Suppressor macrophage (primary cell): ENCODE measurements around the gene PARD3B.

Source experiments
- DNase-seq, 4 experiments: peaks; one replicate each; pipeline ENCODE4 v3.0.0-alpha.2; 2020 to 2022

The PARD3B gene

DNA sequence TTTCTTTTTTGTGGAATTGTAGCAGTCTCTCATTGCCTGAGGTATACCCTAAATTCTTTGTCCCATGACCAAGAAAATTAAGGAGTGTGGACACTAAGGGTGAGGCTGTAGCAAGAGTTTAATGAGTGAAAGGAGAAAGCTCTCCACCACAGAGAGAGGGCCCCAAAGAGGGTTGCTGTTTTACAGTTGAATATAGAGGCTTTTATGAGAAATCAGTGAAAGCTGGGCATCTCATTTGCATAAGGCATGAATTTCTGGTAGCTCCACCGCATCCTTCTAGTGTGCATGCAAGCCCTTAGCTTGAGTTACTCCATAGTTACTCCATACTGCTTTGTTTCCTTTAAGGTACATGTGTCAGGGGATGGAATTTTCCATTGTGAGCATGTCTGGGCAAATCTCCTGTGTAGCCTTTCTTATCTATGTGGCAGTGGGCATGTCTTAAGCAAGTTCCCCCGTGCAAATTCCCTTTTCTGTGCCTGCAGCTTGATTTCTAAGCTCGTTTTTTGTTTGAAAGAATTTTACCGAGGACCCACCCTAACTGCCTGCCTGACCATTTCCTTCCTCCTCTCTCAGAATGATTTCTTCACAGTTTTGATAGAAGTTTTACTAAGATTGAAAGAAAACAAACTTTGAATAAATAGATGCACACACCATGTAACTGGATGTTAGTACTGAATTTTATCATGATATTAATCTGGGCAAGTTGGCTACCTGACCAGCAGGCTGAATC is 218.9 kb downstream of the PARD3B start:
- DNase-seq = no peak

DNA sequence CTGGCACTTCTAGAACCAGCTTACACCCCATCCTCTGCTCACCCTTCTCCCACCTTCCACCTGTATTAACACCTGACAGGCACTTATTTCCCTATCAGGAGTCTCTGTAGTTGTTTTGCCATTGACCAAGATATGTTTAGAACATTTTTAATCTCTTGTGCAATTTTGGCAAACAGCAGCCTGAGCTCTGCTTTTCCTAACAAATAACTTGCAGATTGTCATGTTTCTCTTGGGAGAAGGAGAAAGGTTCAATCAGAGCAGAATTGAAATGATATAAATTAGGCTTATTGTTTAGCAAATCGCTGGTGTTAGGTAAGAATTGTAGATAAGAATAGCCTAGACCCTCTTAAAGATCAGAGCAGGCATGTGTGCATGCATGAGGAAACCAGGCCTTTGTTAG is 225.5 kb downstream of the PARD3B start:
- no peak for DNase-seq

DNA sequence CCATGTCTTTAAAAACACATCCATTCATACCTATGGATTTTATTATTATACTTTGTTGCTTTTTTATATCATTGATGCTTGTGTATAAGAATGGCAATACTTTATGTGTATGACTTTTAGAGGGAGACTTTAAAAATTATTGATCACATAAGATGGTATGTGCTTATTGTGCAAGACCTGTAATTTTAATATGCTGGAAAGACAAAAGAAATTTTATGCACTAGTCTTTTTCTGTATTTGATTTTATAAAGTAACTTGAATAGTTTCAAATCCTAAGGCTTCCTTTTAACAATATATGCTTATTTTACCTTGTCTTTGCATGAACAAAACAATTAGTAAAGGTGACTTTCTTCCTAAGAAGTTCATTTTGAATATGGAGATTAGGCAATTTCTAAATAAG is 226.4 kb downstream of the PARD3B start:
- DNase-seq = no peak

DNA sequence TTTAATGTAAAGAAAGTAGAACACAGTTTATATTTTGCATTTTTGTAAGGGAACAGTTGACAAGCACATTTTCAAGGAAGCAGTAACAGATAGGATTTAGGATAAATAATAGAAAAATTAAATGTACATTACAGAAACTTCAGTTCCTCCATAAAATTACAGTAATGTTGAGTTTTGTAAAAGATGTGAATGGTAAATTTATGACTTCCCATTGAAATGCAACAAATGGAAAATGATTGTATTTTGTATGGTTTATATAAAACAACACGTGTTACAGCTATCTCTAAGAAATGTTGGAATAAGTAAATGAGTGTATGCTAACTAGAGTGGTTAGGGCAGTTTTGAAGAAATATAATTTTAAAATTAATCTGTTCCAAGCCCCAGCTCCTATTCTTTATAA is 227.3 kb downstream of the PARD3B start:
- DNase-seq = no peak

DNA sequence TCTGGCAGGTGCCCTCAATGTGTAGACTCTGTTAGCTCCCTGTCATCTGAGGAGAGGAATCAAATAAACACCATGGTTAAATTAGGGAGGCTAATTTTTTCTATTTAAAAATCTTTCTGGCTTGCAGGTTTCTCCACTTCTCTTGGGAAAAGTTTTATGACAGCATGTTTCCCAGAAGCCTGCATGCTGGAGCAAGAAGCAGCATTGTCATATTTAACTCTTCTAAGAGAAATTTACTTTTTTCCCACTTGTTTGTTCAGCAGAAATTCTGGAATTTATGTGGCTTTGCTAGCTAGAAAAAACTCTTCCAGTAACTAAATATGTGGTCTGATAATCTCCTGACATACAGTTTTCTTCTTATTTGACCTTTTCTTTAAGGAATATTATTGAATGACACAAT is 230.5 kb downstream of the PARD3B start:
- no peak for DNase-seq

DNA sequence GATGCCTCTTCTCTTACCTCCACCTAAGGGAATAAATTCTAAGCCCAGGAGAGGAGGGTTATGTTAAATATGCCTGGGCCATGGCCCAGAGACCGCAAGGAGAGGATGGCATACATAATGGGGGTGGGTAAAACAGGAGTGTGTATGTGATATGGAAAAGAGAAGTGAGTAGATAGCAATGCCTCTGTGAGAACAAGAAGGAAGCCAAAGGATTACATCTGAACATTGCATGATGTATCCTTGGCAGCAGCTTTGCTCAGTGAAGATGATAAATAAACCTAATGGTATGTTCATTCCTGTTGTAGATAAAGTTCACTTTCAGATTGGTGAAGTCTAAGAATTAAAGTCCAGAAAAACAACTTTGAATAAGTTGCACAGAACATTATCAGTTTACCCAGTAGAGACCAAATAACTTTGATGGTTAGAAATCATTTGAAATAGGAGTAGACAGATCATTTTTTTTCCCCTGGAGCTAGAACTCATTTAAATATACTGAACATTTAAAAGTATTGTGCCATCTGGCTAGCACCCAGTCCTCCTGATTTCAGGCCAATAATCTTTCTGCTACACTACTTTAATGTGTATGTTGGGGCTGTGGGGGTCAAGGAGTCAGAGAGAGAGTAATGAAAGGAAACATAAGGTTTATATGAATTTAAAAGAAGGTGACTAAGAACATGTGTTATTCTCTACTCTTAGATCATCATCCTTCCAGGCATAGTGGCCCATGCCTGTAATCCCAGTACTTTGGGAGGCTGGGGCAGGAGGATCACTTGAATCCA is 231.7 kb downstream of the PARD3B start:
- no peak for DNase-seq

DNA sequence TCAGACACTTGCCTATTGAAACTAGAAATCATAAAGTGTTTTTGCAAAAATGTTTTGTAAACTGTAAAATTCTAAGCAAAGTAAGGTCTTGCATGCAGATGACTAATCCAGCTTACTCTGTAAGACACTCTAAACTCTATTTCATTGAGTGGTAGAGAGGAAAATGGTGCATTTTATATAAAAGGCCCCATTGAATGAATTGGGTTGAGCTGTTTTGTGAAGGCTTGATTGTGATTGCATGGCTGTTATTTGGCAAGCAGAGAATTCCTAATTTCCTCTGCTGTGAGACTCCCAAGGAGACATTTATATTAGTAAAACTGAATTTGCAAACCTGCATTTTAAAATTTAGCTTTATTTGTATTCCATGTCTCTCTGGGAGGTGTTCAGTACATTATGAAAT is 234.5 kb downstream of the PARD3B start:
- no peak for DNase-seq

DNA sequence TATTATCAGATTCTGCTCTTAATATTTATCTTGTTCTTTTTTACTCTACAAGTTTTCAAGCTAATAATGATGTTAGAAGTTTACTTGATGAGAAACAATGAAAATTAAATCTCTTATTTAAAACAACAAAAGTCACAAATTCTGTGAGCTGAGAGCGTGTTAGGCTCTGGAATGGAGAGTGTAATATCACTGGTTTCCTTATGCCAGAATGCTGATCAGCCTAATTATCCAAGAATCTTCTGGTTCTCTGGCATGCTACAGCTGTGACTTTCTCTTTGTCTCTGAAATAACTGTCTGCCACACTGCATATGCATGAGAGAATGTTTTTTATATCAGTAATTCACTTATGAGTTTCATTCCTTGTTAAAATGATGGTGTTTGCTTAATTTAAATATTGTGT is 236.7 kb downstream of the PARD3B start:
- no peak for DNase-seq

DNA sequence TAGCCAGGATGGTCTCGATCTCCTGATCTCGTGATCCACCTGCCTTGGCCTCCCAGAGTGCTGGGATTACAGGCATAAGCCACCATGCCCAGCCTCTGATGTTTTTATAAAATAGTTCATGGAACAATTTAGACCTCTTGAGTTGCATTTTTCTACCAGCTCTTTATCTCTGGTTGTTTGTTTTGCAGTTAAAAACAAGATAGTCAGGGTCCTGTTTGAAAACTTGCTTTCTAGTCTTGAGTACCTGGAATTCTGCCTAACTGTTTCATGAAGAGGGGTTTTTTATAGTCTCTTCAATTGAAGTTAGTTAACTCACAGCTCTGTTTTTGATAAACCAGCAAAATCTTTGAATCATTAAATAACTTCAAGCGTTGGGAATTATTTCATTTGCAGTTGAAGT is 244.8 kb downstream of the PARD3B start:
- no peak for DNase-seq

DNA sequence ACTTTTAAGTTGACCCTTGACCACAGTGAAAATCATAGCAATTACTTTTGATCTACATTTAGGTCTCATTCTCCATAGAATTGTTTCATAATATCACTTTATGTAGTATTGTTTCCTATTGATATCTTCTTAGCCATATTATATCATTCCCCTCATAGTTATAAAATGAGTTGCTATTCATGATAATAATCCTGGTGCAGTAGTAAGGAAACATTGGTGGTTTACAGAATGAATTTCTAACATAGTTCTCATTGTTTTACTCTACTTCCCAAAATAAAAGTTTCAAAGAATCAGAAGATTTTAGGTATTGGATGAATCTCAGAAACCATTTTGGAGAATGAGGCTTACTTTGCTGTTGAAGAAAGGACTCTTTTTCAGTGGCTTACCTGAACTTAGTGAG is 246.0 kb downstream of the PARD3B start:
- DNase-seq = no peak

DNA sequence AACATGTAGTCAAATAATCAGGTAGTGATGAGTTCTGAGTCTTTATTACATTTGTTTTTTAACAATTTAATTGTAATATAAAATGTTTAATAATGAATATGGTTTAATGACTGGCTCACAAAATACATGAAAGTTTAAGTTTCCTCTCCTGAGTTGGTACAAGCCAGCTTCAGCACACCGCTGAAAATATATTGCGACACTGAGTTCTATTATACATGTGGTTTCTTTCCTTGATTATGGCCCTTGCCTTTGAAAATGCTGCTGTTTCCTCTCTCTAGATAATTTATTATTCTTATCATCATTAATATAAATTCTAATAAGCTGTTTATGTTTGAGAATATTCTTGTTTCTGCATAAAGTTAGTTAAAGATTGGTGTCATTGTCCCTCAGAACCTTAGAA is 249.3 kb downstream of the PARD3B start:
- no peak for DNase-seq

DNA sequence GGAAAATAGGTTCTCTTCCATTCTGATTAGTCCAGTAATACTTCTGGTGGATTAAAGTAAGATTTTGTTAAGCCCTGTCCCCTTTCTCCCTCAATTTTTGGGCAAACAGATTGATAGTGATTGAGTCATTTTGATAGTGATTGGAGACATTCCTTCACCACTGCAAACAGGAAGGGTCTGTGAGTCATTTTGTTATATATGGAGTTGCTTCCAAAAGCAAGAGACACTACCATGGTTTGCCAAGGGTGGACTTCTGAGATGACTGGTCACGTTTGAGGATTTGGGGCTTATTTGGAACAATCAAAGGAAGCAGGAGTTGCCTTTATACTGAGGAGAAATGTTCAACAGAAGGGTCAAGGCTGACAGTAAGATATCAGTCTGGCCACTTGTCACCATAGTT is 249.9 kb downstream of the PARD3B start:
- DNase-seq = no peak

DNA sequence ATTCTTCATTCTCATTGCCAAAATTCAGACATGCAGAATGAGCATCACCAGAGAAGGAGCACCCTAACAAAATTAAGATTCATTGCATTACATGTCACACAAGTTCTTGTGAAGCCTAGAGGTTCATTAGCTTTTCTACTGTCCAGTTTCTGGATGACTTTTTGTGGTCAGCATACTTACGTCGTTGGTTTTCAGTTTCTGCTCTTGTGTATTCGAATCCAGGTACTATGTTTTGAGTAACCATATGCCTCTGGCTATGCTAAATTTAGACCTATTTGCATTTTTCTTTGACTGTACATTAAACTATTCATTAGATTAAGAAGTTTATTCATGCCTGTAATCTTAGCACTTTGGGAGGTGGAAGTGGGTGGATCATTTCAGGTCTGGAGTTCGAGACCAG is 251.3 kb downstream of the PARD3B start:
- DNase-seq = no peak

DNA sequence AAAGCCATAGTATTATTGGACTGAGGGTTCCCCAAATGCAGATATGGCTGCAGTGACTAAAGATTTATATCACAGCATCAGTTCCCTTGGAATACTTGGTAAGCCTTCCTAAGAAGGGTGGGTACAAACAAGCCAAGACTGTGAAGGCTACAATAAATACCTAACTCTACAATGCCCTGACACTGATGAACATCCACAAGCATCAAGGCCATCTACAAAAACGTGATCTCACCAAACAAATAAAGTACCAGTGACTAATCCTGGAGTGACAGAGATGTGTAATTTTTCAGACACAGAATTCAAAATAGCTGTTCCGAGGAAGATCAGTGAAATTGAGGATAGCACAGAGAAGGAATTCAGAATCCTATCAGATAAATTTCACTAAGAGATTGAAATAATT is 254.5 kb downstream of the PARD3B start:
- no peak for DNase-seq

DNA sequence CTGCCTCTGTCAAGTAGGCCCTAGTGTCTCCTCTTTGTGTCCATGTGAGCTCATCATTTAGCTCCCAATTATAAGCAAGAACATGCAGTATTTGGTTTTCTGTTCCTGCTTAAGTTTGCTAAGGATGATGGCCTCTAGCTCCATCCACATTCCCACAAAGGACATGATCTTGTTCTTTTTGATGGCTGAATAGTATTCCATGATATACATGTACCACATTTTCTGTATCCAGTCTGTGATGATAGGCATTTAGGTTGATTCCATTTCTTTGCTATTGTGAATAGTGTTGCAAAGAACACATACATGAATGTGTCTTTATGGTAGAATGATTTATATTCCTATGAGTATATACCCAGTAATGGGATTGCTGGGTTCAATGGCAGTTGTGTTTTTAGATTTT is 263.2 kb downstream of the PARD3B start:
- no peak for DNase-seq

DNA sequence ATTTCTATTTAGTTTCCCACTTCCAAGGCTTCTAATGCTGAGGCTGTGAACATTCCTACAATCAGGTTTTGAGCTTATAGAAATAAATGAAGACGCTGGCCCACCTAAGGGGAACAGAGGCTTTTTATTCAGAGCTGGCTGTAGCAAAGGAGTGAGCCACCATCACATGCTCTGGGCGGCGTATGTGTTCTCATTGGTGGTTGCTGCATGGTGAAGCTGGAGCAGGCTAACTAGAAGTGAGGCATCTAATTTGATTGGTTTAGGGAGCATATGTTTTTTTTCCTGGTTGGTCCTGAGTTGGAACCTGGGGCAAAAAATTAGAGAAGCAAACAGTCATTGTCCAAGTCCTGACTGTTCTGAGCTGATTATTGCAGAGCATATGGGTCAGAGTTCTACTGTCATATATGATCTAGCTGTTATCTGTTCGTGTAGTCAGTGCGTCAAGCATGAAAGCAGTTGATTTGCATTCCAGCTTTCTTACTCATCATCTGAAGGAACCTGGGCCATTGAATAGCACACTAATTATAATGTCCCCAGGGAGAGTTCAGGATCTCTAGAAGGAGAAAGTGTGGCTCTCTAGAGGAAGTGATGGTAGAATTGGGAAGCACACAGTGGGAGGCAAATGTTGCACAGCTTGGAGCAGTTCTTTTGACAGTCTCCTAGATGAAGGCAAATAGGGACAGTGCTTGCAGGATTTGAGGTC is 279.6 kb downstream of the PARD3B start:
- peak in 1 of 4 experiments; percentile 2 for DNase-seq

DNA sequence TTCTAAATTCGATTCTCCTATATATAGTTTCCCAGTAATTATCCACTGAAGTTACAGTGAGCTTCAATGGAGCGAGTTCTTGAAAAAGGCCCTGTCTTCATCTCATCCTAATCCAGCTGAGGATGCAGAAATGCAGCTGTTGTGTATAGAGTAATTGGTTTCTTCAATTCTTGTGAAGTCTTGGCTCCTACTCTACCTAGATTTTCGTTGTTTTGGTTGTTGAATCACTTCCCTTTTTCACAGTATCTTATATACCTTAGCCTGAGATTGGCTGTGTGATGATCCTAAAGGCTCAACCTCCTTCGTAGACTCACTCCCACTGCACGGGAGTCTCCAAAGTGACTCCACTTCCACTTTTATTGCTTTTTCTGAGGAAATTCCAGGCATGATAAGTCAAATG is 280.4 kb downstream of the PARD3B start:
- DNase-seq = no peak

DNA sequence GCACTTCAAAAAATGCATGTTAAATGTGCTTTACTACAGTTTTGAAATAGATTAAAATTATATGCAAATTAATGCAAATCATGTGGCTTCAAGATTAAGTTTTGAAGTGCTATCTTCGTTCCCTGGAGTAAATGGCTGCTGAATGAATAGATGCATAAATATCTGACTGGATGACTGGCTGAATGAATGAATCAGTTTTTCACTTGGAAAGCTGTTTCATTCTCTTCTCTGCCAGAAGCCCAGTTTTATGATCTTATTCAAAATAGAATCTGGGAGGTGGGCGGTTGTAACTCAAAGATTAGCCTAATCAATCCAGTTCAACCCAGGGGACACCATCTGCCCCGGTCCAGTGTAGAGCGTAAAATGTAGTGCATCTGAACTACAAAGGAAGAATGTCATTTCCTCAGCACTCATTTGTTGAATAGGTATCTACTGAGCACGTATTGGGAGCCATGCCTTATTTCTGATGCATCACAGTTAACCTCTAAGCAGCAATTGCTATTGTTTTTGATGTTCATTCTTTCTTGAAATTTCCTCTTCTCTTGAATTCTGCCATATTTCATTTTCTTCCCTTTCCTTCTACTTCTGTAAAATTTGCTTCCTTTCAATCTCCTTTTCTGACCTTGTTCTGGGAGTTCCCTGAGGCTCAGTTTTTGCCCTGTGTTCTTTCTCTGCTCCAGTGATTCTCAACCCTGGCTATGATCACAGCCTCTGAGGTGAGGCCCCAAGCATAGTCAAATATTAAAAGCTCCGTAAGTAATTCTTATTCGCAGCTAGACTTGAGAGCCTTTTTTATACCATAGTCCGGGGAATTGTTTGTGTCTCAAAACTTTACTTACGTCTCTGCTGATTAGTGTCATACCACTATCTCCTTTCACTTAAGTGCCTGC is 282.7 kb downstream of the PARD3B start:
- no peak for DNase-seq

DNA sequence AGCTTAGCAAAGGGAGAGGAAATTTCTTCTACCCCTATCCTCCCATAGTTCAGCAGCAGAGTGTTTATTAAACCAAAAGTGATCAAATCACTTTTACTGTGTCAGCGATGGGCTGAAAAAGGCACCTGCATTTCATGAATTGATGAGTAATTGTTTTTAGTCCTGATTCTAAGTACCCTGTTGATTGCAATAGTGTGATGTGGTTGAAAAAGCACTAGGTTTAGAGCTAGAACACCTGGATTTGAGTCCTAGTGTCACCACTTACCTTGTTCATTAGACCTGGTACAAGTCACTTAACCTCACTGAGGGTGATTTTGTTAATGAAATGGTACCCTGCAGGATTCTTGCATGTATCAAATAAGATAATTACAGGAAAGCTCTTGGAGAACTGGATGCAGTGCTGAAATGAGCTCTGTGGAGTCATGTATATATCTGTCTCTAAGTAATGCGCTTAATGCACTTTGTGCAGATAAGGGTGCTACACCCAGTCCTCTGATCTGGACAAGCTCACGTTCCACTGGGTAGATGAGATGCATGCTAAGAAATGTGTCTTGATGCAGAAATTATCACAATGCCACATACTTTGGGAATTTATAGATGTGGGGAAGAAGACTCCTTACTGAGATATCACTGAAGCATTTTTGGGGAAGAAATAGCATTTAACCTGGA is 289.6 kb downstream of the PARD3B start:
- no peak for DNase-seq

DNA sequence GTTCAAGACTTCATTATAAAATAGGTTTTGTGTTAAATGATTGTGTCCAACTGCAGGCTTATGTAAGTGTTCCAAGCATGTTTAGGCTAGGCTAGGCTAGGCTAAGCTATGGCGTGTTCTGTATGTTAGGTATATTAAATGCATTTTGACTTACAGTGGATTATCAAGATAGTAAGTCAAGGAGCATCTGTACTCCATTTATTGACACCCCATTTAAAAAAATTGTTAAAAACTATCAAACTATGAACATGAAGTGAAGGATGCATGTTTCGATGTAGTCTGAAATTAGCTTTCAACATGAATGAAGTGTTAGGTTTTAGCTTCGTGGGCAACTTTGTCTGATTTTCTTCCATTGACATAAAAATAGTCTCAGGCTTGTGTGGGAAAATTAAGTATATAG is 290.5 kb downstream of the PARD3B start:
- DNase-seq = no peak

DNA sequence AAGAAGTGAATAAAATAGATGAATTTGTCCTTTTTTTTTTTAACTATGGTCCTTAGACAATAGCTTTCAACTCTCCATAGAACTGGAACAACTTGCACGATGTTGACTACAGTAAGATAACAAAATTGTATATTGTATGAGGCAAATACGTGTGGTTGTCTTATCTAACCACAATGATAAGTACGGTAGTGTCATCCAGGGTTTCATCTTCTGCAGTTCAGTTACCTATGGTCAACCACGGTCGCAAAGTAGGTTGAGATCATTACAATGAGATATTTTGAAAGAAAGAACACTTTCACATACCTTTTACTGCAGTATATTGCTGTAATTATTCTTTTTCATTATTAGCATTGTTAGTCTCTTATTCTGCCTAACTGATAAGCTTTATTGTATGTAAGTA is 295.2 kb downstream of the PARD3B start:
- no peak for DNase-seq

DNA sequence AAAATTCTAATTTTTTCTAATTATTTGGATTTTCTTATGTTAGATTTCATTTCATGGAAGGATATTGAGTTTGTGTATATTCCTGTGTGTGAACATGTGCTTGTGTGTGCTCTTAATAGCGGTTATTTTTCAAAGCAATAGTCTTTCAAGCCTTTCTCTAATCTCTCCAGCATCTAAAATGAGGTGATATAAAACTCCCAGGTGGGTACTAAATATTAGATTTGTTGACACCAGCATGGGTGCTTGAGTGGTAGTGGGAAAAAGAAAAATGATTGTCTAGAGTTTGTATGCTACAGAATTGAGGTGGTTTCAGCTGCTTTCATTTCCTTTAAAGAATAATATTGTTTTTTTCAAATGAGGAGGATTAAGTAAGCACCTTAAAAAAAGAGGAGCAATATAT is 296.8 kb downstream of the PARD3B start:
- no peak for DNase-seq
